Upper lobe of left lung (tissue), 4 donors: ENCODE data around the gene GSAP.

Source experiments
- CTCF ChIP-seq, 6 experiments: fragments of 450-650 bp in 4 of 6; fragments of 200-600 bp in 2 of 6; sonication (generic) in 2 of 6; IDR thresholded peaks; one replicate each; pipeline ENCODE4 v1.5.1; 2016 to 2019; ENCODE audit warnings: antibody characterized with exemption in 6 of 6
- POLR2A ChIP-seq, 4 donors: fragments of 450-650 bp; IDR thresholded peaks; one replicate each; pipeline ENCODE4 v1.5.1; 2016 to 2017; ENCODE audit warnings: antibody characterized with exemption in 4 of 4, mild to moderate bottlenecking in 2 of 4
- POLR2AphosphoS5 ChIP-seq, 2 donors: sonication (generic); formaldehyde crosslinking; IDR thresholded peaks; one replicate each; pipeline ENCODE4 v1.5.1; 2017; ENCODE audit warnings: antibody characterized with exemption in 2 of 2

- TF ChIP-seq CTCF (IDR thresholded peaks at IDR 0.05) (no peak), POLR2AphosphoS5 (IDR thresholded peaks at IDR 0.05) (no peak), POLR2A (IDR thresholded peaks at IDR 0.05) (no peak)
These were observed 109.7 kb downstream of the GSAP start for GRCh38 chr7:77306231-77307067.
